Measurements from ENCODE around the gene MCF2L.

MCF2L gene

GRCh38 chr13:113000575-113000974 lies 31.6 kb downstream of the MCF2L start:
- no peak for FAIRE-seq

GRCh38 chr13:113001241-113002140 lies 32.5 kb downstream of the MCF2L start:
- no peak for FAIRE-seq

- FAIRE-seq = no peak
Observed at GRCh38 chr13:113002206-113002912, 33.3 kb downstream of the MCF2L start.

- no peak for FAIRE-seq
Observed at GRCh38 chr13:113002913-113003290, 33.9 kb downstream of the MCF2L start.

- no peak for FAIRE-seq
Observed at GRCh38 chr13:113004126-113004525, 35.1 kb downstream of the MCF2L start.

DNA sequence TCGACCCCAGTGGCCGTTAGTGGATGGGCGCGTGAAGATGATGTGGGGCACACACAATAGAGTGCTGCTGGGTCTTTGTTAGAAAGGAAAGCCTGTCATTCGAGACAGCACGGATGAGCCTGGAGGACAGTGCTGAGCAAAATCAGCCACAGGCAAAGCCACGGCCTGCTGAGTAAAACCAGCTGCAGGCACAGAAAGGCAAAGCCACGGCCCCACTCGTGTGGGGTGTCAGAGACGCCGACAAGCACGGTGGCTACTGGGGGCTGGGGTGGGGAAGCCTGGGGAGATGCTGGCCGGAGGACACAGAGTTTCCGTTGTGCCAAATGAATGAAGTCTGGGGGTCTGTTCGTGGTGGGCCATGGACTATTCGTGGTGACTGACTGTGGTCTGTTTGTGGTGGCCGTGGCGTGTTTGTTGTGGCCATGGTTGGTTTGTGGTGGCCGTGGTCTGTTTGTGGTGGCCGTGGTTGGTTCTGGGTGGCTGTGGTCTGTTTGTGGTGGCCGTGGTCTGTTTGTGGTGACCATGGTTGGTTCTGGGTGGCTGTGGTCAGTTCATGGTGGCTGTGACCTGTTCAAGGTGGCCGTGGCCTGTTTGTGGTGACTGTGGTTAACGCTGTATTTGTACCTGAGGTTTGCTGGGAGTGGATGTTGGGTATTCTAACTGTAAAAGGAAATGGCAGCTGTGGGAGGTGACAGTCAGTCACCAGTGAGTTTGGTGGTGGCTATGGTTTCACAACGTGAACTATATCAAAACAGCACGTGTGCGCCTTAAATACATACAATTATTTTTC lies 36.3 kb downstream of the MCF2L start:
- FAIRE-seq = no peak

- FAIRE-seq = no peak
Observed at GRCh38 chr13:113005997-113006396, 37.0 kb downstream of the MCF2L start.

GRCh38 chr13:113006660-113007059 lies 37.6 kb downstream of the MCF2L start:
- no peak for FAIRE-seq

DNA sequence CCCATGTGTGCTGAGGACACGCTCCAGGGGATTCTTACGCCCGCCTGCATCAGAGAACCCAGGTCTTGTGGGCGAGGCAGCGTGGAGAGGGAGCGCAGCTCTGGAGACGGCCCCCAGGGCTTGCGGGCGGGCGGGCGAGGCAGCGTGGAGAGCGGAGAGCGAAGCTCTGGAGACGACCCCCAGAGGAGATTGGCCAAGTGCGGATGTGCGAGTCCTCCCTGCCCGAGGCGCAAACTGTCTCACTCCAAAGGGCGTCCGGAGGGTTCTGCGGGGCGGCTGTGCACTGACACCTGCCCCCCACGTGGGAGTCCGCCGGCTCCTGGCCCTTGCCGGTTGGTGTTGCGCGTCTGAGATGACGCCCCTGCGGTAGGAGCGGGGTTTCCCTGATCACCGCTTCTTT lies 39.8 kb downstream of the MCF2L start:
- no peak for FAIRE-seq

DNA sequence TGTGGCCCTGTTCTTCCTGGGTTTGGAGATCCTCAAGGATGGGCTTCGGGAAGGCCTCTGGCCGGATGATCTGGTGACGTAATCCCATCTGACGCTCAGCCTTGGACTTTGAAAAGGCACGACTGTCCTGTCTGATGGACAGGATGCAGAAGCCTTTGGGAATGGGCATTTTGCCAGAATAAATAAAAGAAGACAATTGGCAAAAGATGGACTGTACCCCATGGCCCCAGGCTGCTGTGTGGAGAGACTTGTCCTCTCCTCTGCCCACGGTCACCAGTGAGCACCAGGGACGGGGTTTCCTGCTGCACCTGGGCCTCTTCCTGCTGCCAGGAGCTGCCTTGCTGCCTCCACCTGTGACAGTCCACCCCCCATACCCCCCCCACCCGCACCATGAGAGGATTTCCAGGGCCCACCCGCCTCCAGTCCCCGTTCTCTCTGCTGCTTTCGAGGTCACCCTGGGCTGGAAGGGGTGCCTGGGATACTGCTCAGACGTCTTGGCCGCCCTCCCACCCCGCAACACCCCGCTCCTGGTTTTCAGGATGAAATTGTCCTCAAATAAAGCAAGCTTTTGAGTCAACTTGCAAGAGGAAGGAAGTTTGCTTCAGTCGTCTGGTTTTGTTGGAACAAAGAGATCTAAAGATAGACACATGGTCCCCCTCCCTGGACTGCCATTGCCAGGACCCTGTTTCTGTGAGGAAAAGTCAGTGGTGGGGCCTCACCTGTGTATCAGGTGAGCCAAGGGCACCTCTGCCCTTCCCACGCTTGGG lies 40.9 kb downstream of the MCF2L start:
- FAIRE-seq = no peak

- FAIRE-seq = no peak
Observed at GRCh38 chr13:113010510-113010865, 41.5 kb downstream of the MCF2L start.

DNA sequence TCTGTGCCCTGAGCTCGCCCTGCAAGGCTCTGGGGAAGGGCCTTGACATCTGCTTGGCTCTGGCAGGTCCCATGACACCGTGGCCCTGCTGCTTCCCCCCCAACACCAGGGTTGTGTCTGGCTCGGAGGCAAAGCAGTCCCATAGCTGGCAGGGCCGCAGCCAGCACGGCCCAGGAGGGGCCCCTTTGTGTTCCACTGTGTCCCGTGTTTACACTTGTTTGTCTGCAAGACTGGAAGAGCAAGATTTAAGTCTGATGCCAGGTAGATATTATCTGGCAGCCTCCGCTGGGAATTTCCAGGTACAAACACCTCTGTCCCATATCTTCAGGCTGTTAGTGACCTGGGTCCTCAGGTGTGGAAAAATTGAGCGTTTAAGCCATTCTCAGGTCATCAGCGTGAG lies 44.3 kb downstream of the MCF2L start:
- FAIRE-seq = no peak

GRCh38 chr13:113013878-113014751 lies 45.1 kb downstream of the MCF2L start:
- FAIRE-seq = no peak

DNA sequence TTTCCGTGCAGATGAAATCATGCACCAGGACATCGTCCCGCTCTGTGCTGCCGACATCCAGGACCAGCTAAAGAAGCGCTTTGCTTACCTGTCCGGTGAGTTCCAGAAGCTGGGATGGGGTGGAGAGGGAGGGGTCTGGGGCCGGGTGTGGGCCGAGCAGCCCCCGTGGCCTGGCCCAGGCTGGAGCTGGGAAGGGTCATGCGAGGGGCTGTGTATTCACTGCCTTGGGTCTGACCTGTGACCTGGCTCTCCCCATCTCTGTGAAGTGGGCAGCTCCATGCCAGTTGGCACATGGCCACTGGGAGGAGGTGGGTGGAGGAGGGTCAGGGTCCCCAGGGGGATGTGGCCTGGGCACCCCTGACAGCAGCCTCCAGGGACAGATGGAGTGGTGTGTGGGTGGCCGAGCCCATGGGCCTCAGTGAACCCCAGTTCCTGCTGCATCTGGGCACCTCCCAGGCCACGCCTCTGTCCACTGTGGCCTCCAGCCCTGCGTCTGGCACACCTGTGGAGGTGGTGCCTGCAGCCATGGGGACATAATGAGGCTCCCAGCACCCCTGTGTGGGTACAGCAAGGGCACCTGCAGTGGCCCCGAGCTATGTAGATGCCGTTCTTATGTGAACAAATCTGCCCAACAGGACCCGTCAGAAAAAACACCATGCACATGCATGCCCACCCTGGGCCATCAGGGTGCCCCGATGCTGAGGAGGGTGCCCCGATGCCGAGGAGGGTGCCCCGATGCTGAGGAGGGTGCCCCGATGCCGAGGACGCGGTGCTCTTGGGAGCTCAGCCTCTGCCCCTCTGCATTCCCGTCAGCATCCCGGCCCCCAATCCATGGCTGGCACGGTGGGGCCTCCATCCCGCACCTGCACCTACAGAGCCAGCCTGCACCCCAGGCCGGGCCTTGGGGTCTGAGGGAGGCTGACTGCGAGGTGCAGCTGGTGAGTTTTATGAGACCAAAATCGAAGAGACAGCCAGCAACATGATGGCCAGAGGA lies 46.0 kb downstream of the MCF2L start:
- no peak for FAIRE-seq

GRCh38 chr13:113015826-113016525 lies 47.0 kb downstream of the MCF2L start:
- FAIRE-seq = no peak

DNA sequence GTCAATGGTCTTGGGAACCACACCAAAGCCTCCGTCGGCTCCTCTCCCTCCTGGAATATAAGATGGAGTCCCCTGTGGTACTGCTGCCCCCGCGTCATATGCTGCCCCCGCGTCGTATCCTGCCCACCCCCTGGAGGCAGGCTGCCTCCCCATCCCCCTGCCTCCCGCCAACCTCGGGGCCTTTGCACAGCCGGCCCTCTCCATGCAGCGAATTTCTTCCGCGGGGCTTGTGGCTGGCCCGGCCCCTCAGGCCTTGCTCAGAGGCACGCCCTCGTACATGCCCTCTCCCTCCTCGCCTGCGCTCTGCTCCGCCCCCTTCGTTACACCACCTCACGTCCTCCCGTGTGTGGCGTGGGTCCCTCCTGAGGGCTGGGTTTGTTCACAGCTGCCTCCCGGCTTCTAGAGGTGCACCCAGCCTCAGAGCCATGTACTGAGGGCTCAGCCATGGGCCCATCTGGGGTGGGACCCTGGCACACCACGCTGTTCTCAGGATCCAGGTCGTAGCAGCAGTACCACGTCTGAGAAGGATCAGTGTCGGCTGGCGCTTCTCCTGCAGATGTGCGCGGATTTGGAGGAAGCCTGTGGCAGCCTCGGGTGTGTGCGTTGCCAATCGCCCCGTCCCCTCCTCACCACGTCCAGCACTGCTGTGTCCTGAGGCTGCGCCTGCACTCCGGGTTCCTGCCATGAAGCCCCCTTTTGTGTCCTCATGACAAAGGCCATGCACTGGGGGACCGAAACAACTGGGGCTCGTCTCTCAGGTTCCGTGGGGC lies 47.7 kb downstream of the MCF2L start:
- no peak for FAIRE-seq

DNA sequence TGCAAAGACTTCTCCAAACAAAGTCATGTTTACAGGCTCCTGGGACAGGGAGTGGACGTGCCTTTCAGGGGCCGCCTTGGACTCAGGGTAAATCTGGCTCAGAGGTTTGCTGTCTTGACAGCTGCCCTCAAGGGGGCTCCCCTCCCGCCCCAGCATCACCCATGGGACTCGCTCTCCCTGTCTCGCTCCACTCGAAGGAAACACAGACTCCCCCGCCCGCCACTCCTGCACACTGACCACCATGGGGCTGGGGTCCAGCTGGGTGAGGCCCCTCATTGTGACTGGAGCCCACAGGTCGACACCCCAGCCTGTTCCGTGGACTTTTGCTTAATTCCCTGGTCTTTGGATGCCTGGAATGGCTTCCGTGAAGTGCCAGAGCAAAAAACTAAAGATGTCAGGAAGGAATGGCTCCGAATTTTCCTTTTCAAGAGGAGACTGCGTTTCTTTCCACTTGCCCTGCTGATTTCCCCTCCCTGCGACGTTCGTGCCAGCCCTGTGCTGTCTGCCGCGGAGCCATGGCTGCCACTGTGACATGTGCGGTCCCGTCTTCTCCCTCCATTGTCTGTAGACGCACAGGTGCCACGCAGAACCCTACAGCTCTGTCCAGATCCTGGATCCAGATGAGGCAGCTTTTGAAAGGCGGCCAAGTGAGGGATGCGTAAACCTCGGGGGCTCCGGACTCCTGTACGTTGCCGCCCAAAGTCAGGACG lies 48.6 kb downstream of the MCF2L start:
- FAIRE-seq = no peak
